Measurements from ENCODE around the gene YIPF5.

YIPF5 gene

DNA sequence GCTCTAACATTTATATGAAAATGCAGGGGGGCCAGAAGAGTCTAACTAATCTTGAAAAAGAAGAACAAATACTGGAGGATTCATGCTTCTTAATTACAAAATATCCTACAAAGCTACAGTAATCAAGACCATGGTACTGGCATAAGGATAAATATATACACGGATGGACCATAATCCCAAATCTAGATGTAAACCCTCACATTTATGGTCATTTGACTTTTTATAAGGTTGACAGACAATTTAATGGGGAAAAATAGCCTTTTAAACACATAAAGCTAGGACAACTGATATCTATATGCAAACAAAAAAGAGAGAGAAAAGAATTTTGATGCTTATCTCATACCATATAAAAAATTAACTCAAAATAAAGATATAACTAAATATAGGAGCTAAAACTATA is 55.9 kb downstream of the YIPF5 start:
- H3K4me3 ChIP-seq (ENCODE audit: low read depth, low read length), result no peak overlapping the region
- DNase-seq (ENCODE audit: low read depth), result no peak
- TF ChIP-seq, protein P1, sequence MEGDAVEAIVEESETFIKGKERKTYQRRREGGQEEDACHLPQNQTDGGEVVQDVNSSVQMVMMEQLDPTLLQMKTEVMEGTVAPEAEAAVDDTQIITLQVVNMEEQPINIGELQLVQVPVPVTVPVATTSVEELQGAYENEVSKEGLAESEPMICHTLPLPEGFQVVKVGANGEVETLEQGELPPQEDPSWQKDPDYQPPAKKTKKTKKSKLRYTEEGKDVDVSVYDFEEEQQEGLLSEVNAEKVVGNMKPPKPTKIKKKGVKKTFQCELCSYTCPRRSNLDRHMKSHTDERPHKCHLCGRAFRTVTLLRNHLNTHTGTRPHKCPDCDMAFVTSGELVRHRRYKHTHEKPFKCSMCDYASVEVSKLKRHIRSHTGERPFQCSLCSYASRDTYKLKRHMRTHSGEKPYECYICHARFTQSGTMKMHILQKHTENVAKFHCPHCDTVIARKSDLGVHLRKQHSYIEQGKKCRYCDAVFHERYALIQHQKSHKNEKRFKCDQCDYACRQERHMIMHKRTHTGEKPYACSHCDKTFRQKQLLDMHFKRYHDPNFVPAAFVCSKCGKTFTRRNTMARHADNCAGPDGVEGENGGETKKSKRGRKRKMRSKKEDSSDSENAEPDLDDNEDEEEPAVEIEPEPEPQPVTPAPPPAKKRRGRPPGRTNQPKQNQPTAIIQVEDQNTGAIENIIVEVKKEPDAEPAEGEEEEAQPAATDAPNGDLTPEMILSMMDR (IDR thresholded peaks at IDR 0.05; ENCODE audit: low read depth, low read length), result no peak
- TF ChIP-seq MYC (IDR thresholded peaks at IDR 0.05; ENCODE audit: low read depth, low read length) (no peak), POLR2A (IDR thresholded peaks at IDR 0.05; ENCODE audit: extremely low read depth, insufficient read length) (no peak)
- TF ChIP-seq, protein P2, sequence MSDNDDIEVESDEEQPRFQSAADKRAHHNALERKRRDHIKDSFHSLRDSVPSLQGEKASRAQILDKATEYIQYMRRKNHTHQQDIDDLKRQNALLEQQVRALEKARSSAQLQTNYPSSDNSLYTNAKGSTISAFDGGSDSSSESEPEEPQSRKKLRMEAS (IDR thresholded peaks at IDR 0.05; ENCODE audit: low read depth, low read length), result no peak

All from NB4 (cell line).